ENCODE results near the gene PRR12.

The PRR12 gene

DNA sequence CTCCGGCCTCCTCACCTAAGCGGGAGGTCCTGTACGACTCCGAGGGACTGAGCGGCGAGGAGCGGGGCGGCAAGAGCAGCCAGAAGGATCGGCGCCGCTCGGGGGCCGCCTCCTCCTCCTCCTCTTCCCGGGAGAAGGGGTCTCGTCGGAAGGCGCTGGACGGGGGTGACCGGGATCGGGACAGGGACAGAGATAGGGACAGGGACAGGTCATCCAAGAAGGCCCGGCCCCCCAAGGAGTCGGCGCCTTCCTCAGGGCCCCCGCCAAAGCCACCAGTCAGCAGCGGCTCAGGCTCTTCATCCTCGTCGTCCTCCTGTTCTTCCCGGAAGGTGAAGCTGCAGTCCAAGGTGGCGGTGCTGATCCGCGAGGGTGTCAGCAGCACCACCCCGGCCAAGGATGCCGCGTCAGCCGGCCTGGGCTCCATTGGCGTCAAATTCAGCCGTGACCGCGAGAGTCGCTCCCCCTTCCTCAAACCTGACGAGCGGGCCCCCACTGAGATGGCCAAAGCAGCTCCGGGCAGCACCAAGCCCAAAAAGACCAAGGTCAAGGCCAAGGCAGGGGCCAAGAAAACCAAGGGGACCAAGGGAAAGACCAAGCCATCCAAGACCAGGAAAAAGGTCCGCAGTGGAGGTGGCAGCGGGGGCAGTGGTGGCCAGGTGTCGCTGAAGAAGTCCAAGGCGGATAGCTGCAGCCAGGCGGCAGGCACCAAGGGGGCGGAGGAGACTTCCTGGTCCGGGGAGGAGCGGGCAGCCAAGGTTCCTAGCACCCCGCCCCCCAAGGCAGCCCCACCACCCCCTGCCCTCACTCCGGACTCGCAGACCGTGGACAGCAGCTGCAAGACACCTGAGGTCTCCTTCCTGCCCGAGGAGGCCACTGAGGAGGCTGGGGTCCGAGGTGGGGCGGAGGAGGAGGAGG, 61.8 kb downstream of the PRR12 start:
- DNase-seq = no peak
- Histone ChIP-seq H3K4me2 (ENCODE audit: insufficient read depth, low read length) (no peak overlapping the region), H2AFZ (ENCODE audit: low read depth, low read length) (no peak overlapping the region), H4K20me1 (ENCODE audit: insufficient read depth, low read length) (peaks cover 45% of the 10 kb centered on the region), H3K79me2 (ENCODE audit: insufficient read depth, low read length) (peaks cover 22% of the 10 kb centered on the region), H3K9me3 (ENCODE audit: insufficient read depth, low read length, severe bottlenecking) (no peaks in the 10 kb centered on the region), H3K9ac (ENCODE audit: low read depth, low read length) (no peak overlapping the region), H3K4me1 (ENCODE audit: insufficient read depth, low read length) (no peaks in the 10 kb centered on the region), H3K4me3 (ENCODE audit: low read depth in 1 of 2, low read length in 2 of 2) (no peak overlapping the region), H3K27me3 (ENCODE audit: insufficient read depth, low read length, poor library complexity) (no peaks in the 10 kb centered on the region), H3K36me3 (ENCODE audit: insufficient read depth, low read length) (peaks cover 85% of the 10 kb centered on the region), H3K27ac (ENCODE audit: low read length) (no peak overlapping the region)
- no peak for ATAC-seq (ENCODE audit: insufficient read depth, low read depth)
- no peak for TF ChIP-seq EZH2 (IDR thresholded peaks at IDR 0.05; ENCODE audit: borderline replicate concordance, low read depth, low read length, severe bottlenecking)
- TF ChIP-seq, protein P1, sequence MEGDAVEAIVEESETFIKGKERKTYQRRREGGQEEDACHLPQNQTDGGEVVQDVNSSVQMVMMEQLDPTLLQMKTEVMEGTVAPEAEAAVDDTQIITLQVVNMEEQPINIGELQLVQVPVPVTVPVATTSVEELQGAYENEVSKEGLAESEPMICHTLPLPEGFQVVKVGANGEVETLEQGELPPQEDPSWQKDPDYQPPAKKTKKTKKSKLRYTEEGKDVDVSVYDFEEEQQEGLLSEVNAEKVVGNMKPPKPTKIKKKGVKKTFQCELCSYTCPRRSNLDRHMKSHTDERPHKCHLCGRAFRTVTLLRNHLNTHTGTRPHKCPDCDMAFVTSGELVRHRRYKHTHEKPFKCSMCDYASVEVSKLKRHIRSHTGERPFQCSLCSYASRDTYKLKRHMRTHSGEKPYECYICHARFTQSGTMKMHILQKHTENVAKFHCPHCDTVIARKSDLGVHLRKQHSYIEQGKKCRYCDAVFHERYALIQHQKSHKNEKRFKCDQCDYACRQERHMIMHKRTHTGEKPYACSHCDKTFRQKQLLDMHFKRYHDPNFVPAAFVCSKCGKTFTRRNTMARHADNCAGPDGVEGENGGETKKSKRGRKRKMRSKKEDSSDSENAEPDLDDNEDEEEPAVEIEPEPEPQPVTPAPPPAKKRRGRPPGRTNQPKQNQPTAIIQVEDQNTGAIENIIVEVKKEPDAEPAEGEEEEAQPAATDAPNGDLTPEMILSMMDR (IDR thresholded peaks at IDR 0.05; ENCODE audit: borderline replicate concordance, extremely low read depth, low read length, poor library complexity, severe bottlenecking) = no peak

DNA sequence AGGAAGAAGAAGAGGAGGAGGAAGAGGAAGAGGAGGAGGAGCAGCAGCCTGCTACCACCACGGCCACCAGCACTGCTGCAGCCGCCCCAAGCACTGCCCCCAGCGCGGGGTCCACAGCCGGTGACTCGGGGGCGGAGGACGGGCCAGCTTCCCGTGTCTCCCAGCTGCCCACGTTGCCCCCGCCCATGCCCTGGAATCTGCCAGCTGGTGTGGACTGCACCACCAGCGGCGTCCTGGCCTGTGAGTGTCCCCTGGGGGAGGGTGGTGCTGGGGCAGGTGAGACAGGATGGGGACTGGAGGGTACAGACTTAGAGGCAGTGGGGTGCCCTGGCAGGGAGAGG, 62.5 kb downstream of the PRR12 start:
- Histone ChIP-seq H3K4me2 (ENCODE audit: insufficient read depth, low read length) (no peak overlapping the region), H3K4me3 (ENCODE audit: low read depth in 1 of 2, low read length in 2 of 2) (no peak overlapping the region), H3K9me3 (ENCODE audit: insufficient read depth, low read length, severe bottlenecking) (no peaks in the 10 kb centered on the region), H3K27me3 (ENCODE audit: insufficient read depth, low read length, poor library complexity) (no peaks in the 10 kb centered on the region), H3K27ac (ENCODE audit: low read length) (no peak overlapping the region), H3K36me3 (ENCODE audit: insufficient read depth, low read length) (peaks cover 88% of the 10 kb centered on the region), H3K9ac (ENCODE audit: low read depth, low read length) (no peak overlapping the region), H4K20me1 (ENCODE audit: insufficient read depth, low read length) (peaks cover 46% of the 10 kb centered on the region), H3K4me1 (ENCODE audit: insufficient read depth, low read length) (no peaks in the 10 kb centered on the region), H3K79me2 (ENCODE audit: insufficient read depth, low read length) (peaks cover 19% of the 10 kb centered on the region), H2AFZ (ENCODE audit: low read depth, low read length) (no peak overlapping the region)
- TF ChIP-seq, protein P1 (IDR thresholded peaks at IDR 0.05; ENCODE audit: borderline replicate concordance, extremely low read depth, low read length, poor library complexity, severe bottlenecking) = no peak
- TF ChIP-seq EZH2 (IDR thresholded peaks at IDR 0.05; ENCODE audit: borderline replicate concordance, low read depth, low read length, severe bottlenecking) = no peak
- DNase-seq = no peak
- ATAC-seq (ENCODE audit: insufficient read depth, low read depth) = peak; percentile 13; the same call in 1 of the 3 replicates

- no peaks in the 10 kb centered on the region for H3K27me3 ChIP-seq (ENCODE audit: insufficient read depth, low read length, poor library complexity)
- no peak overlapping the region for H3K4me3 ChIP-seq (ENCODE audit: low read depth in 1 of 2, low read length in 2 of 2)
- H3K9me3 ChIP-seq (ENCODE audit: insufficient read depth, low read length, severe bottlenecking) = no peaks in the 10 kb centered on the region
- peaks cover 92% of the 10 kb centered on the region for H3K36me3 ChIP-seq (ENCODE audit: insufficient read depth, low read length)
- no peak overlapping the region for H3K4me2 ChIP-seq (ENCODE audit: insufficient read depth, low read length)
- H3K27ac ChIP-seq (ENCODE audit: low read length) = no peak overlapping the region
- ATAC-seq (ENCODE audit: insufficient read depth, low read depth) (no peak), DNase-seq (no peak)
- H2AFZ ChIP-seq (ENCODE audit: low read depth, low read length) = no peak overlapping the region
- H4K20me1 ChIP-seq (ENCODE audit: insufficient read depth, low read length) = peaks cover 51% of the 10 kb centered on the region
- H3K9ac ChIP-seq (ENCODE audit: low read depth, low read length) = no peak overlapping the region
- TF ChIP-seq, protein P1 (IDR thresholded peaks at IDR 0.05; ENCODE audit: borderline replicate concordance, extremely low read depth, low read length, poor library complexity, severe bottlenecking) = no peak
- no peak for TF ChIP-seq EZH2 (IDR thresholded peaks at IDR 0.05; ENCODE audit: borderline replicate concordance, low read depth, low read length, severe bottlenecking)
- H3K4me1 ChIP-seq (ENCODE audit: insufficient read depth, low read length) = no peaks in the 10 kb centered on the region
- H3K79me2 ChIP-seq (ENCODE audit: insufficient read depth, low read length) = peaks cover 12% of the 10 kb centered on the region
These were observed 63.6 kb downstream of the PRR12 start for GRCh38 chr19:49654581-49654980.
